H1 (cell line): Measurements from ENCODE around the gene TRIAP1. TPM values are rescaled to one million over a fixed set of nuclear protein-coding genes. Genes with fewer than 3 reads are reported as not detected.

Experiments used
- ATF3 ChIP-seq: IDR thresholded peaks from 2 replicates; pipeline ENCODE4 v1.6.1; 2011; ENCODE audit warnings: low read depth, mild to moderate bottlenecking, low read length; ENCODE audit not compliant: insufficient read depth
- BACH1 ChIP-seq: IDR thresholded peaks from 2 replicates; pipeline ENCODE4 v1.6.1; 2012; ENCODE audit warnings: low read length, improper control_type of control experiment
- CBX5 ChIP-seq: fragments of 300-800, 300-1000 bp; sonication (generic); IDR thresholded peaks from 2 replicates; pipeline ENCODE4 v1.7.1; 2016; ENCODE audit warnings: antibody characterized with exemption, low read length, low read depth
- CEBPB ChIP-seq: IDR thresholded peaks from 2 replicates; pipeline ENCODE4 v1.6.1; 2012; ENCODE audit warnings: low read depth, low read length
- CHD1 ChIP-seq: IDR thresholded peaks from 2 replicates; pipeline ENCODE4 v1.6.1; 2012; ENCODE audit warnings: low read depth, low read length, improper control_type of control experiment
- EP300 ChIP-seq, 2 experiments: IDR thresholded peaks; 1 replicate in 1 of 2; 2 replicates in 1 of 2; pipeline ENCODE4 v1.6.1; 2011 to 2012; ENCODE audit warnings: low read depth in 2 of 2, low read length in 2 of 2, mild to moderate bottlenecking in 2 of 2, borderline replicate concordance in 1 of 2, inconsistent platforms in 1 of 2, moderate library complexity in 1 of 2
- EZH2 ChIP-seq: fragments of 200-600 bp; sonication (generic); IDR thresholded peaks from 2 replicates; pipeline ENCODE4 v1.7.1; 2012; ENCODE audit warnings: low read depth, mild to moderate bottlenecking, moderate library complexity, low read length, inconsistent platforms; ENCODE audit not compliant: severe bottlenecking
- FOSL1 ChIP-seq: IDR thresholded peaks from 2 replicates; pipeline ENCODE4 v1.6.1; 2011; ENCODE audit warnings: mild to moderate bottlenecking, low read depth, low read length, moderate library complexity; ENCODE audit not compliant: insufficient read depth
- JUN ChIP-seq: IDR thresholded peaks from 2 replicates; pipeline ENCODE4 v1.6.1; 2011; ENCODE audit warnings: low read depth, mild to moderate bottlenecking, improper control_type of control experiment, low read length
- JUND ChIP-seq: IDR thresholded peaks from 2 replicates; pipeline ENCODE4 v1.6.1; 2011; ENCODE audit warnings: mild to moderate bottlenecking, improper control_type of control experiment, low read length
- KDM5A ChIP-seq: fragments of 200-600 bp; IDR thresholded peaks from 2 replicates; pipeline ENCODE4 v1.7.1; 2012; ENCODE audit warnings: mild to moderate bottlenecking, low read length, inconsistent platforms, mixed read lengths
- MAFK ChIP-seq: IDR thresholded peaks from 2 replicates; pipeline ENCODE4 v1.6.1; 2012; ENCODE audit warnings: low read depth, mild to moderate bottlenecking, improper control_type of control experiment, low read length
- POU5F1 ChIP-seq: IDR thresholded peaks from 2 replicates; pipeline ENCODE4 v1.6.1; 2011; ENCODE audit warnings: low read depth, mild to moderate bottlenecking, low read length, moderate library complexity
- RAD21 ChIP-seq, 2 experiments: IDR thresholded peaks in 1 of 2; conservative IDR thresholded peaks in 1 of 2; 2 replicates each; pipeline ENCODE4 v1.6.1; 2011; ENCODE audit warnings: low read depth in 2 of 2, low read length in 2 of 2, improper control_type of control experiment in 1 of 2, inconsistent platforms in 1 of 2, mild to moderate bottlenecking in 1 of 2, moderate library complexity in 1 of 2
- RBBP5 ChIP-seq: IDR thresholded peaks from 2 replicates; pipeline ENCODE4 v1.7.1; 2012; ENCODE audit warnings: low read depth, mild to moderate bottlenecking, inconsistent platforms, low read length, moderate library complexity, borderline replicate concordance
- RFX5 ChIP-seq: IDR thresholded peaks from 2 replicates; pipeline ENCODE4 v1.6.1; 2011; ENCODE audit warnings: low read depth, low read length, improper control_type of control experiment, borderline replicate concordance
- RNF2 ChIP-seq: fragments of 200-900, 300-1000 bp; sonication (generic); IDR thresholded peaks from 2 replicates; pipeline ENCODE4 v1.7.1; 2016; ENCODE audit warnings: borderline replicate concordance, low read depth, mild to moderate bottlenecking, antibody characterized with exemption, low read length; ENCODE audit not compliant: poor library complexity, severe bottlenecking; ENCODE audit errors: missing control alignments
- SP4 ChIP-seq: IDR thresholded peaks from 2 replicates; pipeline ENCODE4 v1.6.1; 2012; ENCODE audit warnings: low read length, inconsistent platforms
- SUZ12 ChIP-seq: fragments of 200-600 bp; sonication (generic); IDR thresholded peaks from 2 replicates; pipeline ENCODE4 v1.6.1; 2012; ENCODE audit warnings: mild to moderate bottlenecking, inconsistent platforms, low read length, moderate library complexity, mixed read lengths
- TAF1 ChIP-seq: IDR thresholded peaks from 2 replicates; pipeline ENCODE4 v1.6.1; 2011; ENCODE audit warnings: mild to moderate bottlenecking, low read depth, low read length
- TAF7 ChIP-seq: optimal IDR thresholded peaks from 2 replicates; pipeline ENCODE3; 2011; ENCODE audit warnings: low read depth, mild to moderate bottlenecking, inconsistent platforms, low read length, moderate library complexity, borderline replicate concordance
- YY1 ChIP-seq: IDR thresholded peaks from 2 replicates; pipeline ENCODE4 v1.6.1; 2011; ENCODE audit warnings: low read depth, mild to moderate bottlenecking, low read length
- polyA plus RNA-seq, 7 experiments: library from polyadenylated mRNA; depleted of rRNA in 3 of 7; stranded (reverse) in 5 of 7; unstranded in 2 of 7; fragments of >200 nt in 5 of 7; fragments of 200-250 nt in 2 of 7; gene quantifications; 1 replicate in 5 of 7; 2 replicates in 1 of 7; 4 replicates in 1 of 7; pipeline versions ENCODE4 v1.2.1 to v1.2.3, GENCODE V29; 2011 to 2013; ENCODE audit warnings: missing spikeins in 2 of 7, mixed read lengths in 2 of 7
- total RNA-seq: library from RNA; stranded (reverse); fragmentation: NEBNext Ultra II Directional; extraction: Animal tissue kit (Norgen Biotek cat#: 25700); gene quantifications from 2 replicates; pipeline ENCODE4 v1.2.1, GENCODE V29; 2021
- TF ChIP-seq, protein P1 (sequence below): IDR thresholded peaks from 2 replicates; pipeline ENCODE4 v1.6.1; 2012; ENCODE audit warnings: inconsistent platforms

The TRIAP1 gene
- total and polyA plus RNA-seq, 2 of the 8 experiments (the other 6 are each of a cell fraction or from before 2014, with no cell fraction given), result 42.0 to 63.4 TPM

DNA sequence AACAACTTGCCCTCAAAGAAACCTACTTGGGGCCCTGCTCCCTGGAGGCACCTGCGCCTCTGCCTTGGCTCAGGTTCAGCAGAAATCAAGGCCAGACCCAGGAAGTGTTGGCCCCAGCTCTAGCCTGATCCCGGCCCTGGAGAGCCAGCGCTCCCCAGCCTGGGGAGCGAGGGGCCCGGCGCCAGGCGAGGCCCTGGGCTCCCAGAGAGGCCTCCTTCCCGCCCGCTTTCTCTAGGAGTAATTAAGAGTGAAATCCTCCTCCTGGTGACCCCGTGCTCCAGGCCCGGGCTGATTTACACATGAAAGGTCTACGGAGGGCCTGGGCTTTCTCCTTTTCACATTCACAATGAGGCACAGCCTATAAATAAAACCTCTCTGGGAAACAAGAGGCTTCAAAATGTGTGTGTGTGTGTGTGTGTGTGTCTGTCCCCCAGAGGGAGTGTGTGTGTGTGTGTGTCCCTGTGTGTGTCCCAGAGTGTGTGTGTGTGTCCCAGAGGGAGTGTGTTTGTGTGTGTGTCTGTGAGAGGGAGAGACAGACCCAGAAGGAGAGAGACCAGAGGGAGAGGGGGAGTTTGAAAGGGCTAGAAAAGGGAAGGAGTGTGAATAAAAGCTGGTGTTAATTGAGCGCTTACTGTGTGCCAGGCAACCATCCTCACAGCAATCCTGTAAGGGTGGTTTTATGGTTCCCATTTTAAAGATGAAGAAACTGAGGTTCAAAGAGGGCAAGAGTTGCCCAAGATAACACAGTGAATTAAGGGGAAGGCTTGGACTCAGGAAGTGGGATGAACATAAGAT, 32.1 kb downstream of the TRIAP1 start (continued):
- TF ChIP-seq TAF7, result peak; percentile 88
- TF ChIP-seq KDM5A, result no peak
- no peak for TF ChIP-seq SUZ12
- TF ChIP-seq CHD1, result no peak
- TF ChIP-seq SP4, result 0 out of 2 replicates have a peak, but pooled peaks have one; percentile 42
- no peak for TF ChIP-seq CEBPB
- no peak for TF ChIP-seq EZH2
- no peak for TF ChIP-seq FOSL1
- no peak for TF ChIP-seq BACH1
- no peak for TF ChIP-seq MAFK
- TF ChIP-seq, protein P1, sequence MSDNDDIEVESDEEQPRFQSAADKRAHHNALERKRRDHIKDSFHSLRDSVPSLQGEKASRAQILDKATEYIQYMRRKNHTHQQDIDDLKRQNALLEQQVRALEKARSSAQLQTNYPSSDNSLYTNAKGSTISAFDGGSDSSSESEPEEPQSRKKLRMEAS, result peak; percentile 17
- peak; percentile 1 to 14; a peak in 2 of 4 replicates for TF ChIP-seq RAD21 (IDR thresholded peaks at IDR 0.05 in 1 of 2, conservative IDR thresholded peaks at IDR 0.05 in 1 of 2; ENCODE audit: low read depth in 2 of 2, low read length in 2 of 2)
- TF ChIP-seq JUN, result no peak
- no peak for TF ChIP-seq YY1
- no peak; a peak in 1 of 3 replicates for TF ChIP-seq EP300 (IDR thresholded peaks at IDR 0.05; ENCODE audit: borderline replicate concordance in 1 of 2, low read depth in 2 of 2, low read length in 2 of 2)
- peak; percentile 75; the same call in 1 of the 2 replicates for TF ChIP-seq RBBP5
- TF ChIP-seq ATF3, result no peak
- no peak for TF ChIP-seq CBX5
- TF ChIP-seq RNF2, result no peak
- TF ChIP-seq POU5F1, result 0 out of 2 replicates have a peak, but pooled peaks have one; percentile 21
- no peak for TF ChIP-seq JUND
- TF ChIP-seq TAF1, result peak; percentile 93
- TF ChIP-seq RFX5, result no peak
